ENCODE measurements around the gene STYX.
A peak's percentile ranks its signal among the peaks of the same experiment; 100 is the strongest.

The STYX gene

GRCh38 chr14:52790011-52790755 lies 60.2 kb downstream of the STYX start:
- no peak for DNase-seq (ENCODE audit: low spot score)

GRCh38 chr14:52790756-52791222 lies 60.8 kb downstream of the STYX start:
- no peak for DNase-seq (ENCODE audit: low spot score)

GRCh38 chr14:52791223-52792096 lies 61.5 kb downstream of the STYX start, which contains the start of gene GNPNAT1:
TSS of gene GNPNAT1 (minus strand) at chr14:52791607. CDS start at chr14:52784650, 6,957 bp downstream.
- peak; percentile 87 for DNase-seq (ENCODE audit: low spot score)

- no peak for DNase-seq (ENCODE audit: low spot score)
Observed at GRCh38 chr14:52792097-52792415, 62.1 kb downstream of the STYX start.

GRCh38 chr14:52793061-52793460 lies 63.1 kb downstream of the STYX start:
- no peak for DNase-seq (ENCODE audit: low spot score)

GRCh38 chr14:52797653-52798052 lies 67.7 kb downstream of the STYX start:
- no peak for DNase-seq (ENCODE audit: low spot score)

GRCh38 chr14:52798826-52799225 lies 68.9 kb downstream of the STYX start:
- no peak for DNase-seq (ENCODE audit: low spot score)

- peak; percentile 75 for DNase-seq (ENCODE audit: low spot score)
Observed at GRCh38 chr14:52801014-52801712, 71.2 kb downstream of the STYX start.

GRCh38 chr14:52802597-52802996 lies 72.6 kb downstream of the STYX start:
- DNase-seq (ENCODE audit: low spot score), result peak; percentile 61

- DNase-seq (ENCODE audit: low spot score), result no peak
Observed at GRCh38 chr14:52806115-52806514, 76.1 kb downstream of the STYX start.

- no peak for DNase-seq (ENCODE audit: low spot score)
Observed at GRCh38 chr14:52808101-52808500, 78.1 kb downstream of the STYX start.

GRCh38 chr14:52821805-52822250 lies 91.9 kb downstream of the STYX start:
- DNase-seq (ENCODE audit: low spot score), result no peak

GRCh38 chr14:52824462-52824861 lies 94.5 kb downstream of the STYX start:
- DNase-seq (ENCODE audit: low spot score), result peak; percentile 6
